ENCODE measurements around the gene PLCD3.

DNA sequence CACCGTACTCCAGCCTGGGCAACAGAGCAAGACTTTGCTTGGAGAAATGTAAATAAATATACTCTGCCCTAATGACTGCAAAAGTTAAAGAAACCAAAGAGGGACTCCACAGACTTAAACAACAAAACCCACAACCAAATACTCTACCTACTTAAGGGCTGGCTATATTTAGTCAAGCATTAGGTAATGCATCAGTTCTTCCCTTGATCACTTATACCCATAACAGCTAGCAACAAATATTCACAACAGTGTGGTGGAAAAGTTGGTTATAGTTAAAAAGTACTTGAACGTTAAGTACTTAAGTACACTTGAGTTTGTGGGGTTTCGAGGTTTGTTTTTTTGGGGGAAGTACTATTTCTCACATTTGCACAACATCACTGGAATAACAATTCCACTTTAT, 23.9 kb upstream of the PLCD3 start:
- TF ChIP-seq POLR2AphosphoS5 (IDR thresholded peaks at IDR 0.05; ENCODE audit: low read depth, low read length), result no peak
- TF ChIP-seq, protein P1, sequence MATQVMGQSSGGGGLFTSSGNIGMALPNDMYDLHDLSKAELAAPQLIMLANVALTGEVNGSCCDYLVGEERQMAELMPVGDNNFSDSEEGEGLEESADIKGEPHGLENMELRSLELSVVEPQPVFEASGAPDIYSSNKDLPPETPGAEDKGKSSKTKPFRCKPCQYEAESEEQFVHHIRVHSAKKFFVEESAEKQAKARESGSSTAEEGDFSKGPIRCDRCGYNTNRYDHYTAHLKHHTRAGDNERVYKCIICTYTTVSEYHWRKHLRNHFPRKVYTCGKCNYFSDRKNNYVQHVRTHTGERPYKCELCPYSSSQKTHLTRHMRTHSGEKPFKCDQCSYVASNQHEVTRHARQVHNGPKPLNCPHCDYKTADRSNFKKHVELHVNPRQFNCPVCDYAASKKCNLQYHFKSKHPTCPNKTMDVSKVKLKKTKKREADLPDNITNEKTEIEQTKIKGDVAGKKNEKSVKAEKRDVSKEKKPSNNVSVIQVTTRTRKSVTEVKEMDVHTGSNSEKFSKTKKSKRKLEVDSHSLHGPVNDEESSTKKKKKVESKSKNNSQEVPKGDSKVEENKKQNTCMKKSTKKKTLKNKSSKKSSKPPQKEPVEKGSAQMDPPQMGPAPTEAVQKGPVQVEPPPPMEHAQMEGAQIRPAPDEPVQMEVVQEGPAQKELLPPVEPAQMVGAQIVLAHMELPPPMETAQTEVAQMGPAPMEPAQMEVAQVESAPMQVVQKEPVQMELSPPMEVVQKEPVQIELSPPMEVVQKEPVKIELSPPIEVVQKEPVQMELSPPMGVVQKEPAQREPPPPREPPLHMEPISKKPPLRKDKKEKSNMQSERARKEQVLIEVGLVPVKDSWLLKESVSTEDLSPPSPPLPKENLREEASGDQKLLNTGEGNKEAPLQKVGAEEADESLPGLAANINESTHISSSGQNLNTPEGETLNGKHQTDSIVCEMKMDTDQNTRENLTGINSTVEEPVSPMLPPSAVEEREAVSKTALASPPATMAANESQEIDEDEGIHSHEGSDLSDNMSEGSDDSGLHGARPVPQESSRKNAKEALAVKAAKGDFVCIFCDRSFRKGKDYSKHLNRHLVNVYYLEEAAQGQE (IDR thresholded peaks at IDR 0.05; ENCODE audit: insufficient read depth in 1 of 2, low read depth in 2 of 2, low read length in 2 of 2), result no peak
- TF ChIP-seq SIN3A (IDR thresholded peaks at IDR 0.05; ENCODE audit: borderline replicate concordance, insufficient read depth, low read length), result no peak

Measured in PFSK-1 (cell line).